Panc1 (cell line): Measurements from ENCODE around the gene RNF138. TPM values are rescaled to one million over a fixed set of nuclear protein-coding genes. Genes with fewer than 3 reads are reported as not detected.

ENCODE experiments used
- ATAC-seq: fragments of 200-7000 bp; cut with Tn5 transposase; 2 replicates; pipeline ENCODE4 v1.9.1; 2020; ENCODE audit warnings: mild to moderate bottlenecking, moderate library complexity
- BruUV-seq: library from RNA; stranded (reverse); fragments of 400-500 nt; replicated peaks from 2 replicates; lab custom pipeline; 2021; lab: Mats Ljungman, UMichigan
- CTCF ChIA-PET: fragments of 300-600 bp; sonication (Branson Sonifier 250); formaldehyde crosslinking; loops from one replicate; lab custom pipeline; 2022; ENCODE audit warnings: antibody characterized with exemption; lab: Charles Lee
- POLR2A ChIA-PET: fragments of 300-600 bp; sonication (Branson Sonifier 250); formaldehyde crosslinking; loops from one replicate; lab custom pipeline; 2022; ENCODE audit warnings: antibody characterized with exemption; lab: Charles Lee
- DNase-seq: peaks from one replicate; pipeline ENCODE4 v3.0.0-alpha.2; 2010; ENCODE audit warnings: low read depth, low spot score
- H3K27ac ChIP-seq: 2 replicates; pipeline ENCODE4 v1.5.1; 2011; ENCODE audit warnings: mild to moderate bottlenecking, low read length, inconsistent platforms
- H3K27me3 ChIP-seq: fragments of 200-500 bp; sonication (Bioruptor generic); 2 replicates; pipeline ENCODE4 v1.6.0; 2014; ENCODE audit warnings: low read length, inconsistent platforms; ENCODE audit not compliant: control insufficient read depth, insufficient read depth
- H3K36me3 ChIP-seq: fragments of 200-500 bp; sonication (Bioruptor generic); 2 replicates; pipeline ENCODE4 v1.5.1; 2014; ENCODE audit warnings: inconsistent platforms, mild to moderate bottlenecking, low read length, moderate library complexity; ENCODE audit not compliant: control insufficient read depth, insufficient read depth
- H3K4me1 ChIP-seq: 2 replicates; pipeline ENCODE4 v1.5.1; 2011; ENCODE audit warnings: inconsistent platforms, mild to moderate bottlenecking, low read length, moderate library complexity; ENCODE audit not compliant: control insufficient read depth, insufficient read depth
- H3K4me3 ChIP-seq, 2 experiments: 2 replicates each; pipeline ENCODE4 v1.5.1; 2011 to 2012; ENCODE audit warnings: low read depth in 2 of 2, low read length in 2 of 2, mild to moderate bottlenecking in 2 of 2, inconsistent platforms in 1 of 2, moderate library complexity in 1 of 2
- H3K9me3 ChIP-seq: fragments of 200-500 bp; sonication (Bioruptor generic); 2 replicates; pipeline ENCODE4 v1.5.1; 2014; ENCODE audit warnings: low read depth, mild to moderate bottlenecking, inconsistent platforms, low read length, moderate library complexity; ENCODE audit not compliant: control insufficient read depth, insufficient read depth
- CTCF ChIP-seq: fragments of 450-650 bp; IDR thresholded peaks from 2 replicates; pipeline ENCODE4 v1.5.1; 2017; ENCODE audit warnings: mild to moderate bottlenecking
- POLR2AphosphoS5 ChIP-seq: IDR thresholded peaks from 2 replicates; pipeline ENCODE4 v1.6.1; 2012; ENCODE audit warnings: mild to moderate bottlenecking, low read depth, low read length, moderate library complexity
- REST ChIP-seq, 2 experiments: IDR thresholded peaks; 2 replicates each; pipeline ENCODE4 v1.6.1; 2011 to 2012; ENCODE audit warnings: low read depth in 2 of 2, control low read depth in 1 of 2, low read length in 1 of 2, mild to moderate bottlenecking in 1 of 2, moderate library complexity in 1 of 2; ENCODE audit not compliant: insufficient read depth in 1 of 2
- SIN3A ChIP-seq: IDR thresholded peaks from 2 replicates; pipeline ENCODE4 v1.6.1; 2012; ENCODE audit warnings: low read depth, mild to moderate bottlenecking, low read length, moderate library complexity, borderline replicate concordance; ENCODE audit not compliant: insufficient read depth
- TCF7L2 ChIP-seq: IDR thresholded peaks from 2 replicates; pipeline ENCODE4 v1.6.1; 2011; ENCODE audit warnings: mild to moderate bottlenecking, low read depth, low read length, inconsistent platforms
- in situ Hi-C: cut with HindIII; loops from 2 replicates; pipeline ENCODE4 v1.10.0; 2016; ENCODE audit warnings: low sequenced_read_pairs, low pct_unique_long_range_greater_than_20kb
- intact Hi-C: fragments of 100-400 bp; cut with micrococcal nuclease; formaldehyde crosslinking; loops from one replicate; pipeline ENCODE4 v1.10.0; 2022; ENCODE audit not compliant: unreplicated experiment
- total RNA-seq: library from RNA; stranded (reverse); gene quantifications from one replicate; pipeline ENCODE4 v1.2.1, GENCODE V29; 2021; ENCODE audit not compliant: unreplicated experiment

RNF138 gene
- total RNA-seq, 1 experiment from 2014 or later: 27.3 TPM

- no peak overlapping the region for H3K4me3 ChIP-seq
- no peak; the same call in 1 of the 2 replicates for ATAC-seq
- intact Hi-C loops (no loop called here), in situ Hi-C loops (no loop called here)
- ChIA-PET POLR2A (no interaction called here), CTCF (interaction anchor here (0.6 to 1.0 kb wide), 4 partner anchors 45 to 210 kb away, joined by 3 to 4 read pairs (median 3); partner anchors contain the start of gene RNF125)
- DNase-seq: no peak
- no peaks in the 10 kb centered on the region for H3K4me1 ChIP-seq
- H3K27ac ChIP-seq: no peak overlapping the region
- no peaks in the 10 kb centered on the region for H3K36me3 ChIP-seq
- BruUV-seq: no TSS peak
- no peaks in the 10 kb centered on the region for H3K9me3 ChIP-seq
- no peaks in the 10 kb centered on the region for H3K27me3 ChIP-seq
- no peak for TF ChIP-seq SIN3A
- TF ChIP-seq CTCF: peak; percentile 55; the same call in 1 of the 2 replicates
Measured at GRCh38 chr18:32072321-32072720, 19.4 kb upstream of the RNF138 start.

- H3K27ac ChIP-seq: no peak overlapping the region
- intact Hi-C loops (no loop called here), in situ Hi-C loops (no loop called here)
- no TSS peak for BruUV-seq
- ATAC-seq (no peak), DNase-seq (no peak)
- H3K27me3 ChIP-seq: no peaks in the 10 kb centered on the region
- H3K4me1 ChIP-seq: no peaks in the 10 kb centered on the region
- ChIA-PET CTCF (no interaction called here), POLR2A (interaction anchor here (0.6 kb wide), 1 partner anchor 568 kb away, joined by 6 read pairs; no protein-coding TSS in a partner anchor)
- TF ChIP-seq POLR2AphosphoS5 (no peak), CTCF (no peak), SIN3A (no peak), TCF7L2 (no peak), REST (IDR thresholded peaks at IDR 0.05; ENCODE audit: insufficient read depth in 1 of 2, low read depth in 2 of 2, low read length in 1 of 2) (no peak)
- no peaks in the 10 kb centered on the region for H3K9me3 ChIP-seq
- H3K4me3 ChIP-seq: no peak overlapping the region
- no peaks in the 10 kb centered on the region for H3K36me3 ChIP-seq
Measured at GRCh38 chr18:32074206-32074605, 17.5 kb upstream of the RNF138 start.
